ENCODE results near the gene SYNPO.

SYNPO gene

GRCh38 chr5:150689120-150689519 lies 48.7 kb downstream of the SYNPO start:
- no peak for DNase-seq (ENCODE audit: low read depth in 2 of 2, low spot score in 1 of 2)

- no peak for DNase-seq (ENCODE audit: low read depth in 2 of 2, low spot score in 1 of 2)
Observed at GRCh38 chr5:150690760-150691159, 50.3 kb downstream of the SYNPO start.

- no peak for DNase-seq (ENCODE audit: low read depth in 2 of 2, low spot score in 1 of 2)
Observed at GRCh38 chr5:150692276-150692675, 51.8 kb downstream of the SYNPO start.

- no peak for DNase-seq (ENCODE audit: low read depth in 2 of 2, low spot score in 1 of 2)
Observed at GRCh38 chr5:150694612-150695011, 54.2 kb downstream of the SYNPO start.

- no peak for DNase-seq (ENCODE audit: low read depth in 2 of 2, low spot score in 1 of 2)
Observed at GRCh38 chr5:150700246-150700593, 59.8 kb downstream of the SYNPO start.

- peak; percentile 81 to 85 for DNase-seq (ENCODE audit: low read depth in 2 of 2, low spot score in 1 of 2)
Observed at GRCh38 chr5:150700594-150701377, 60.3 kb downstream of the SYNPO start, which contains the start of gene RBM22. Gene RBM22 (minus strand): TSS chr5:150701062. CDS start chr5:150700985, 77 bp downstream.

- DNase-seq (ENCODE audit: low read depth in 2 of 2, low spot score in 1 of 2), result no peak
Observed at GRCh38 chr5:150703762-150704161, 63.3 kb downstream of the SYNPO start.

- DNase-seq (ENCODE audit: low read depth in 2 of 2, low spot score in 1 of 2), result no peak
Observed at GRCh38 chr5:150706776-150707390, 66.4 kb downstream of the SYNPO start.
